Testis (tissue), 3 donors: Measurements from ENCODE around the gene FOXN3. TPM values are rescaled to one million over a fixed set of nuclear protein-coding genes. Genes with fewer than 3 reads are reported as not detected.

Source experiments
- DNase-seq: peaks from one replicate; pipeline ENCODE4 v3.0.0-alpha.2; 2019
- H3K27ac ChIP-seq, 2 donors: fragments of 200-600 bp; sonication (generic); one replicate each; pipeline ENCODE4 v1.5.1; 2019
- H3K27me3 ChIP-seq: fragments of 200-600 bp; sonication (generic); one replicate; pipeline ENCODE4 v1.5.1; 2019
- H3K36me3 ChIP-seq: fragments of 200-600 bp; sonication (generic); one replicate; pipeline ENCODE4 v1.5.1; 2017; ENCODE audit warnings: low read depth; ENCODE audit errors: missing control alignments
- H3K4me1 ChIP-seq: fragments of 200-600 bp; sonication (generic); one replicate; pipeline ENCODE4 v1.5.1; 2019
- H3K4me3 ChIP-seq, 2 donors: fragments of 200-600 bp; sonication (generic); one replicate each; pipeline ENCODE4 v1.5.1; 2017 to 2019
- H3K9me3 ChIP-seq: fragments of 200-600 bp; sonication (generic); one replicate; pipeline ENCODE4 v1.5.1; 2017
- CTCF ChIP-seq, 3 experiments: fragments of 450-650 bp in 2 of 3; fragments of 200-600 bp in 1 of 3; sonication (generic) in 1 of 3; IDR thresholded peaks; one replicate each; pipeline ENCODE4 v1.5.1; 2016 to 2019; ENCODE audit warnings: antibody characterized with exemption in 3 of 3, mild to moderate bottlenecking in 2 of 3, moderate library complexity in 1 of 3
- POLR2A ChIP-seq: fragments of 450-650 bp; IDR thresholded peaks from one replicate; pipeline ENCODE4 v1.6.1; 2017; ENCODE audit warnings: antibody characterized with exemption, mild to moderate bottlenecking, moderate library complexity
- WGBS, 2 donors: methylation state at CpG; one replicate each; pipeline ENCODE4 v1.1.5; 2018; 5-methylcytosine and 5-hydroxymethylcytosine counted together
- intact Hi-C: fragments of 100-400 bp; cut with DNase I; formaldehyde crosslinking; loops from one replicate; pipeline ENCODE4 v1.15.1; 2023; ENCODE audit warnings: low total_unique reads
- polyA plus RNA-seq: library from polyadenylated mRNA; stranded (reverse); fragments of 350-450 nt; fragmentation: Illumina TruSeq; extraction: RNeasy Lipid Tissue Mini Kit (QIAGEN cat#74804); gene quantifications from one replicate; pipeline ENCODE4 v1.2.3, GENCODE V29; 2014; ENCODE audit warnings: low read depth, low replicate concordance; ENCODE audit not compliant: insufficient read depth
- total RNA-seq, 2 donors: library from RNA; depleted of rRNA; stranded (reverse); fragments of >200 nt; gene quantifications; one replicate each; pipeline ENCODE4 v1.2.3, GENCODE V29; 2016

Gene FOXN3
- total and polyA plus RNA-seq, 3 donors from 2014 or later: 40.7 to 103 (median 100) TPM

- H3K27me3 ChIP-seq: no peaks in the 10 kb centered on the region
- no peaks in the 10 kb centered on the region for H3K9me3 ChIP-seq
- H3K27ac ChIP-seq: peak overlapping the region in 1 of 2 donors; percentile 11
- no peak for DNase-seq
- no peak overlapping the region for H3K4me3 ChIP-seq
- TF ChIP-seq CTCF (IDR thresholded peaks at IDR 0.05) (no peak), POLR2A (no peak)
- no peaks in the 10 kb centered on the region for H3K36me3 ChIP-seq
- intact Hi-C loops: no loop called here
- WGBS, 2 donors: 81 to 84% methylated on average over 9 of the region's 9 CpGs
- H3K4me1 ChIP-seq: peaks cover 30% of the 10 kb centered on the region
Measured at GRCh38 chr14:89291351-89291940, 125.6 kb downstream of the FOXN3 start.

GRCh38 chr14:89290813-89291212 lies 126.2 kb downstream of the FOXN3 start:
- H3K36me3 ChIP-seq: no peaks in the 10 kb centered on the region
- H3K9me3 ChIP-seq: no peaks in the 10 kb centered on the region
- no peak for DNase-seq
- intact Hi-C loops: no loop called here
- no peak for TF ChIP-seq POLR2A
- no peak overlapping the region for H3K4me3 ChIP-seq
- WGBS, 2 donors: 88 to 89% methylated on average over 8 of the region's 8 CpGs
- no peaks in the 10 kb centered on the region for H3K27me3 ChIP-seq
- H3K4me1 ChIP-seq: peaks cover 30% of the 10 kb centered on the region
- H3K27ac ChIP-seq: no peak overlapping the region

- intact Hi-C loops: no loop called here
- H3K27ac ChIP-seq: no peak overlapping the region
- peaks cover 33% of the 10 kb centered on the region for H3K4me1 ChIP-seq
- no peak overlapping the region for H3K4me3 ChIP-seq
- H3K27me3 ChIP-seq: no peaks in the 10 kb centered on the region
- TF ChIP-seq POLR2A: no peak
- TF ChIP-seq CTCF (IDR thresholded peaks at IDR 0.05): no peak
- DNase-seq: no peak
- WGBS, 2 donors: 66 to 69% methylated on average over 5 of the region's 5 CpGs
- no peaks in the 10 kb centered on the region for H3K36me3 ChIP-seq
- H3K9me3 ChIP-seq: no peaks in the 10 kb centered on the region
Measured at GRCh38 chr14:89289477-89289876, 127.6 kb downstream of the FOXN3 start.

GRCh38 chr14:89288114-89288513 lies 128.9 kb downstream of the FOXN3 start:
- Histone ChIP-seq H3K27ac (no peak overlapping the region), H3K4me3 (no peak overlapping the region), H3K36me3 (no peaks in the 10 kb centered on the region), H3K4me1 (peaks cover 23% of the 10 kb centered on the region), H3K9me3 (no peaks in the 10 kb centered on the region), H3K27me3 (no peaks in the 10 kb centered on the region)
- WGBS, 2 donors: 94 to 97% methylated on average over 3 of the region's 3 CpGs
- intact Hi-C loops: no loop called here
- TF ChIP-seq POLR2A (no peak), CTCF (IDR thresholded peaks at IDR 0.05) (no peak)
- DNase-seq: no peak

GRCh38 chr14:89284333-89285058 lies 132.5 kb downstream of the FOXN3 start:
- Histone ChIP-seq H3K9me3 (no peaks in the 10 kb centered on the region), H3K4me3 (no peak overlapping the region), H3K36me3 (no peaks in the 10 kb centered on the region), H3K27ac (no peak overlapping the region), H3K27me3 (no peaks in the 10 kb centered on the region), H3K4me1 (peaks cover 5% of the 10 kb centered on the region)
- TF ChIP-seq POLR2A (no peak), CTCF (IDR thresholded peaks at IDR 0.05) (no peak)
- DNase-seq: no peak
- WGBS, 2 donors: 74 to 82% methylated on average over 10 to 13 of the region's 13 CpGs
- intact Hi-C loops: no loop called here
